GM21423 (cell line): ENCODE results near the gene NOLC1.
"Not testable (repeated sequence)": the region's sequence is repeated elsewhere in the genome, so short reads cannot be mapped to it uniquely, and the experiment has no call there.

ENCODE experiments used
- ATAC-seq: cut with Tn5 transposase; IDR thresholded peaks from one replicate; pipeline ENCODE4 v1.9.1; 2021; ENCODE audit warnings: mild to moderate bottlenecking, moderate library complexity; ENCODE audit not compliant: unreplicated experiment

Gene NOLC1

DNA sequence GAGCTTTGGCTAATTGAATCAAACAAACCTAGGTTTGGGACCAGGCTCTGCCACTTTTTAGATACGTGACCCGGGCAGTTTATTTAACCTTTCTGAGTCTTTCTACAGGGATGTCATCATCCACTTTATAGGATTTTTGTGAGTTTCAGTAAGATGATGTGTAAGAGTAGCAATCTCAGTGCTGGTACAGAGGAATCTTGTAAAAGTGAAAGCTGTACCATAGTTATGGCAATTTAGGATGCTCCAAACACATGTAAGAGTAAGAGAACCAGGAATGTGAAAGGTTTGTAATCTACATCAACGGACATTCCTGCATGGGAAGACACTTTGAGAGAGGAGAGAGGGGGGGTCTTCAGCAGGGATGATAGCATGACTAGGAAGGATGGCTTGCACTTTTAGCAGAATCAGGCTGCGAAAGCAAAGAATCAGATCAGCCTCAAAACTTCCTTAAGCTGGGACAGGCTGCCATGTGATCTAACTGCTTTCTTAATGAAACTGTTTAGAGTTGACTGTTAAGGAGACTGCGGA lies 968 bp downstream of the NOLC1 start:
- ATAC-seq, result no peak

GRCh38 chr10:102154466-102155116 lies 2.4 kb downstream of the NOLC1 start:
- ATAC-seq, result no peak

- no peak for ATAC-seq
Measured at GRCh38 chr10:102157224-102157623, 5.0 kb downstream of the NOLC1 start.

GRCh38 chr10:102159051-102159597 lies 6.9 kb downstream of the NOLC1 start:
- no peak for ATAC-seq

GRCh38 chr10:102159831-102160230 lies 7.6 kb downstream of the NOLC1 start:
- no peak for ATAC-seq

- ATAC-seq, result no peak
Measured at GRCh38 chr10:102163342-102163989, 11.3 kb downstream of the NOLC1 start.

DNA sequence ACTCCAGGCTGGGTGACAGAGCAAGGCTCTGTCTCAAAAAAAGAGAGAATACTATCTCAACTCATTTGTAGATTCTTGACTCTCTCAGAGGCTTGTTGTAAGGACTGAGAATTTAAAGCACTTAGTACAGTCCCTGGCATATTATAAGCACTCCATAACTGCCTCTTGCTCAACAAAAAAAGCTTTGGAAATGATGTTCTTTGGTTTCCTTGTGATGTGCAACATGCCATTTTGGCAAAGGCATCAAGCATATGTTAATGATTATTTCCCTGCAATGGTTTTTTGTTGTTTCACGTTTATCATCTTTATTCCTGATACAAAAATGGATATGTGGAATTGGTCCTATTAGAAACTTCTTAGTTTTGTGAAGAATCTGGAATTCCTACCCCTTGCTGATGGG lies 15.7 kb downstream of the NOLC1 start:
- no peak for ATAC-seq

DNA sequence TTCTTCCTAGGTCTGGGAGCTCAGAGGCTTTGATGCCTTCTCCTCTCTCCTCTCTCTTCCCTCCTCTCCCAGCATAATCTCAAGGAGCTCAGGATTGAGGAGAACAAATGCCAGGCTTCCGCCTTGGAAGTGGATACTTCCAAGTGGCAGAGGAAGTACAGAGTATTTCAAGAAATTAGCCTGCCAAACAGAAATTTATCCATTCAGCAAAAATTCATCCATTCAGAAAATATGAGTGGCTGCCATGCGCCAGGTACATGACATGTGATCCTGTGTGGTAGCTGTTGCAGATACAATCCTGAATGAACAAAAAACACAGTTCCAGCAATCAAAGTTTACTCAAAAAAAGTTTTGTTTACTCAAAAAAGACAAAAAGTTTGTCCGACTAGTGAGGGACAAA lies 18.4 kb downstream of the NOLC1 start:
- no peak for ATAC-seq

- ATAC-seq, result no peak
Measured at GRCh38 chr10:102172288-102172687, 20.1 kb downstream of the NOLC1 start.

GRCh38 chr10:102175415-102175814 lies 23.2 kb downstream of the NOLC1 start:
- no peak for ATAC-seq

- ATAC-seq, result no peak
Measured at GRCh38 chr10:102184606-102185005, 32.4 kb downstream of the NOLC1 start.

DNA sequence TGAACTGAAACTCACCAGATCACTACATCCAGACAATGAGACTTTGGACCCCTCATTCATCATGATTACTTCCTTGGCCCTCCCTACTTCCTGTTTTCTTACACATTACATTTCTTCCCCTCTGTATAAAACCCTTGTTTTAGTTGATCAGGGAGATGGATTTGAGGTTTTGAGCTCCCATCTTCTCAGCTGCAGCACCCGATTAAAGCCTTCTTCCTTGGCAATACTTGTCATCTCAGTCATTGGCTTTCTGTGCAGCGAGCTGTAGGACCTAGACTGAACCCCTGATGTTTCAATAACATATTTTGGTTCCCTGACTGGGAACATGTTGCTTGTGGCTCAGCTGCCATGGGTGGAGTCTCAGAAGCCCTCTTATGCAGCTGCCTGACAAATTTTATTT lies 33.1 kb downstream of the NOLC1 start:
- ATAC-seq, result no peak

- ATAC-seq, result no peak
Measured at GRCh38 chr10:102185811-102186527, 33.8 kb downstream of the NOLC1 start.

- ATAC-seq, result no peak
Measured at GRCh38 chr10:102188298-102188940, 36.2 kb downstream of the NOLC1 start.

- ATAC-seq, result not testable (repeated sequence)
Measured at GRCh38 chr10:102188941-102189898, 37.0 kb downstream of the NOLC1 start.

DNA sequence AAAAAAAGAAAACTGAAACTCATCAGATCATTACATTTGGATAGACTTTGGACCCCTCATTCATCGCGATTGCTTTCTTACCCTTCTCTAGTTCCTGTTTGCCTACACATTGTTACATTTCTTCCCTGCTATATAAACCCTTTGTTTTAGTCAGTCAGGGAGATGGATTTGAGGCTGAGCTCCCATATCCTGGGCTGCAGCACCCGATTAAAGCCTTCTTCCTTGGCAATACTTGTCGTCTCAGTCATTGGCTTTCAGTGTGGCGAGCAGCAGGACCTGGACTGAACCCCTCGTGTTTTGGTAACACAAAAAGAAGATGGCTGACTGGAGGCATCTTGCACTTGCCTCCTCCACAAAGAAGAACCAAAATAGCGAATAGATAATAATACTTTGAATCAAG lies 39.8 kb downstream of the NOLC1 start:
- ATAC-seq, result no peak

- ATAC-seq, result no peak
Measured at GRCh38 chr10:102195296-102195870, 43.2 kb downstream of the NOLC1 start.

- ATAC-seq, result no peak
Measured at GRCh38 chr10:102196893-102197292, 44.7 kb downstream of the NOLC1 start.

DNA sequence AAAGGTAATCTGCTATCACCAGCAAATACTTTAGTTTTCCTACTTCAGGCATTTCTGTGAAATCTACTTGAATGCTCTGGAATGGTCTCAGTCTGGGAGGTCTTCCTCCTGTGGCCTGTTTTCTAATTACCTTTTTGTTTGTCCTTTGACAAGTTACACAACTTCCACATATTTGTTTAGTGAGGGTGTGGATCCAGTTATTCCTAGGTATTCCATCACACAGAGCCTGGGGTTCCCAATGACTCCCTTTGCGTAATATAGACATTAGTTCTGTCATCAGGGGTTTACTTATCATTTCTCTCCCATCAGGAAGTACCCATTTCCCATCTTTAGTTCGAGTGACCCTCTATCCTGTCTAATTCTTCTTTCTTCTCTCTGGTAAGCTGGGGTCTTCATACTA lies 45.8 kb downstream of the NOLC1 start:
- ATAC-seq, result no peak
